SK-N-SH (cell line): Measurements from ENCODE around the gene UBTD1. TPM values are rescaled to one million over a fixed set of nuclear protein-coding genes. Genes with fewer than 3 reads are reported as not detected.
A peak's percentile ranks its signal among the peaks of the same experiment; 100 is the strongest.

Experiments
- CTCF ChIA-PET: fragments of 300-600, 350-600 bp; formaldehyde crosslinking; extraction: SDS; loops from one replicate; lab custom pipeline; 2021; lab: Yijun Ruan, JAX
- POLR2A ChIA-PET: fragments of 350-600 bp; sonication (Branson Sonifier 250); formaldehyde crosslinking; extraction: SDS; loops from one replicate; lab custom pipeline; 2020; ENCODE audit warnings: antibody characterized with exemption, inconsistent platforms; lab: Yijun Ruan, JAX
- DNase-seq: peaks from one replicate; pipeline ENCODE4 v3.0.0; 2012
- H2AFZ ChIP-seq: fragments of 200-600 bp; sonication (generic); 2 replicates; pipeline ENCODE4 v1.8.1; 2016; ENCODE audit warnings: antibody characterized with exemption, mild to moderate bottlenecking, low read depth
- H3F3A ChIP-seq: fragments of 200-600 bp; sonication (generic); replicated peaks from 2 replicates; pipeline ENCODE3; 2016; ENCODE audit warnings: antibody characterized with exemption, mild to moderate bottlenecking; ENCODE audit not compliant: insufficient read depth
- H3K27ac ChIP-seq, 2 experiments: fragments of 200-500 bp in 1 of 2; fragments of 200-600 bp in 1 of 2; sonication (Bioruptor generic) in 1 of 2; sonication (generic), shearing (Covaris generic) in 1 of 2; 2 replicates each; pipeline versions ENCODE4 v1.5.1 to v1.6.1; 2014 to 2016; ENCODE audit warnings: low read depth in 2 of 2, inconsistent platforms in 1 of 2, low read length in 1 of 2, mild to moderate bottlenecking in 1 of 2, mixed read lengths in 1 of 2
- H3K27me3 ChIP-seq: fragments of 200-600 bp; sonication (generic), shearing (Covaris generic); 2 replicates; pipeline ENCODE4 v1.6.1; 2016; ENCODE audit warnings: mixed run types; ENCODE audit not compliant: insufficient read depth
- H3K36me3 ChIP-seq, 2 experiments: fragments of 200-500 bp in 1 of 2; fragments of 200-600 bp in 1 of 2; sonication (Bioruptor generic) in 1 of 2; sonication (generic) in 1 of 2; replicated peaks in 1 of 2; 2 replicates each; pipeline versions ENCODE3 to v1.5.1; 2014 to 2016; ENCODE audit warnings: low read length in 1 of 2, mild to moderate bottlenecking in 1 of 2; ENCODE audit not compliant: insufficient read depth in 2 of 2, control insufficient read depth in 1 of 2
- H3K4me1 ChIP-seq, 2 experiments: fragments of 200-500 bp in 1 of 2; fragments of 200-600 bp in 1 of 2; sonication (Bioruptor generic) in 1 of 2; sonication (generic), shearing (Covaris generic) in 1 of 2; 2 replicates each; pipeline versions ENCODE4 v1.5.1 to v1.6.1; 2014 to 2016; ENCODE audit warnings: low read depth in 1 of 2, low read length in 1 of 2, mixed run types in 1 of 2; ENCODE audit not compliant: insufficient read depth in 2 of 2, control insufficient read depth in 1 of 2
- H3K4me2 ChIP-seq: fragments of 200-600 bp; sonication (generic), shearing (Covaris generic); 2 replicates; pipeline ENCODE4 v1.6.1; 2017; ENCODE audit warnings: mixed run types
- H3K4me3 ChIP-seq, 2 experiments: fragments of 200-500 bp in 1 of 2; fragments of 200-600 bp in 1 of 2; sonication (Bioruptor generic) in 1 of 2; sonication (generic), shearing (Covaris generic) in 1 of 2; 2 replicates each; pipeline versions ENCODE4 v1.5.1 to v1.8.1; 2014 to 2016; ENCODE audit warnings: low read depth in 2 of 2, inconsistent platforms in 1 of 2, low read length in 1 of 2, mild to moderate bottlenecking in 1 of 2, mixed read lengths in 1 of 2, moderate library complexity in 1 of 2
- H3K79me2 ChIP-seq: fragments of 200-600 bp; sonication (generic); 2 replicates; pipeline ENCODE4 v1.8.1; 2017; ENCODE audit warnings: mild to moderate bottlenecking; ENCODE audit not compliant: insufficient read depth
- H3K9ac ChIP-seq: fragments of 200-600 bp; sonication (generic); 2 replicates; pipeline ENCODE4 v1.6.1; 2017; ENCODE audit warnings: mixed run types
- H3K9me2 ChIP-seq: fragments of 200-600 bp; sonication (generic); 2 replicates; pipeline ENCODE4 v1.6.1; 2017; ENCODE audit warnings: mixed run types
- H3K9me3 ChIP-seq: fragments of 200-600 bp; sonication (generic); 2 replicates; pipeline ENCODE4 v1.6.1; 2017; ENCODE audit warnings: mixed run types, mild to moderate bottlenecking, moderate library complexity
- H4K20me1 ChIP-seq: fragments of 200-600 bp; sonication (generic); 2 replicates; pipeline ENCODE4 v1.6.1; 2017; ENCODE audit warnings: mild to moderate bottlenecking, mixed run types; ENCODE audit not compliant: insufficient read depth
- ELF1 ChIP-seq: IDR thresholded peaks from 2 replicates; pipeline ENCODE4 v1.4.0; 2012
- GABPA ChIP-seq: IDR thresholded peaks from 2 replicates; pipeline ENCODE4 v1.4.0; 2012; ENCODE audit warnings: low read depth, mild to moderate bottlenecking
- GATA2 ChIP-seq: sonication (generic); formaldehyde crosslinking; IDR thresholded peaks from 2 replicates; pipeline ENCODE4 v1.5.0; 2020; ENCODE audit warnings: mild to moderate bottlenecking, missing genetic modification reagents
- JUND ChIP-seq: IDR thresholded peaks from 2 replicates; pipeline ENCODE4 v1.4.0; 2012
- MEF2A ChIP-seq: IDR thresholded peaks from 2 replicates; pipeline ENCODE4 v1.4.0; 2012; ENCODE audit warnings: low read depth, borderline replicate concordance
- NFIC ChIP-seq: IDR thresholded peaks from 2 replicates; pipeline ENCODE4 v1.4.0; 2012; ENCODE audit warnings: borderline replicate concordance
- NRF1 ChIP-seq: IDR thresholded peaks from 2 replicates; pipeline ENCODE4 v1.6.1; 2012; ENCODE audit warnings: low read depth, mild to moderate bottlenecking, low read length
- POLR2AphosphoS5 ChIP-seq: IDR thresholded peaks from 2 replicates; pipeline ENCODE4 v1.6.1; 2012; ENCODE audit warnings: low read depth, low read length
- RFX5 ChIP-seq: IDR thresholded peaks from 2 replicates; pipeline ENCODE4 v1.6.1; 2012; ENCODE audit warnings: mild to moderate bottlenecking, improper control_type of control experiment, low read length
- TAF1 ChIP-seq: IDR thresholded peaks from 2 replicates; pipeline ENCODE4 v1.6.1; 2012; ENCODE audit warnings: low read depth, mild to moderate bottlenecking, low read length, moderate library complexity, borderline replicate concordance
- TCF12 ChIP-seq: IDR thresholded peaks from 2 replicates; pipeline ENCODE4 v1.4.0; 2012
- TEAD4 ChIP-seq: IDR thresholded peaks from 2 replicates; pipeline ENCODE4 v1.4.0; 2012; ENCODE audit warnings: mild to moderate bottlenecking, borderline replicate concordance; ENCODE audit not compliant: insufficient read depth
- ZBTB33 ChIP-seq: IDR thresholded peaks from 2 replicates; pipeline ENCODE4 v1.4.0; 2012; ENCODE audit warnings: low read depth, borderline replicate concordance
- WGBS: methylation state at CpG from one replicate; pipeline ENCODE4 v1.1.6; 2017; ENCODE audit warnings: low lambda C conversion rate; 5-methylcytosine and 5-hydroxymethylcytosine counted together
- polyA plus RNA-seq, 3 experiments: library from polyadenylated mRNA; depleted of rRNA; stranded (reverse); fragments of >200 nt; gene quantifications; 2 replicates each; pipeline ENCODE4 v1.2.3, GENCODE V29; 2012
- TF ChIP-seq, protein P1 (sequence below): IDR thresholded peaks from 2 replicates; pipeline ENCODE4; 2012
- TF ChIP-seq, protein P2 (sequence below): fragments of 200-600 bp; sonication (generic); IDR thresholded peaks from 2 replicates; pipeline ENCODE4 v1.6.1; 2017; ENCODE audit warnings: antibody characterized with exemption, mild to moderate bottlenecking, moderate library complexity
- TF ChIP-seq, protein P3 (sequence below): IDR thresholded peaks from 2 replicates; pipeline ENCODE4 v1.4.0; 2012; ENCODE audit warnings: low read depth
- TF ChIP-seq, protein P4 (sequence below): fragments of 150-350 bp; IDR thresholded peaks from 2 replicates; pipeline ENCODE4 v1.6.1; 2016; ENCODE audit warnings: mild to moderate bottlenecking, low read depth, low read length

The UBTD1 gene, protein sequence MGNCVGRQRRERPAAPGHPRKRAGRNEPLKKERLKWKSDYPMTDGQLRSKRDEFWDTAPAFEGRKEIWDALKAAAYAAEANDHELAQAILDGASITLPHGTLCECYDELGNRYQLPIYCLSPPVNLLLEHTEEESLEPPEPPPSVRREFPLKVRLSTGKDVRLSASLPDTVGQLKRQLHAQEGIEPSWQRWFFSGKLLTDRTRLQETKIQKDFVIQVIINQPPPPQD
- 37.9 and 38.8 TPM in 2 replicates for polyA plus RNA-seq (2012; rRNA removed)
- 18.2 and 31.1 TPM in 2 replicates for polyA plus RNA-seq (2012; cell fraction: cytosol; rRNA removed)
- 22.1 and 34.2 TPM in 2 replicates for polyA plus RNA-seq (2012; cell fraction: nucleus; rRNA removed)

- H3F3A ChIP-seq: peaks cover 10% of the 10 kb centered on the region
- H2AFZ ChIP-seq: peak within 1 kb of the TSS; percentile 80
- TF ChIP-seq, protein P1, sequence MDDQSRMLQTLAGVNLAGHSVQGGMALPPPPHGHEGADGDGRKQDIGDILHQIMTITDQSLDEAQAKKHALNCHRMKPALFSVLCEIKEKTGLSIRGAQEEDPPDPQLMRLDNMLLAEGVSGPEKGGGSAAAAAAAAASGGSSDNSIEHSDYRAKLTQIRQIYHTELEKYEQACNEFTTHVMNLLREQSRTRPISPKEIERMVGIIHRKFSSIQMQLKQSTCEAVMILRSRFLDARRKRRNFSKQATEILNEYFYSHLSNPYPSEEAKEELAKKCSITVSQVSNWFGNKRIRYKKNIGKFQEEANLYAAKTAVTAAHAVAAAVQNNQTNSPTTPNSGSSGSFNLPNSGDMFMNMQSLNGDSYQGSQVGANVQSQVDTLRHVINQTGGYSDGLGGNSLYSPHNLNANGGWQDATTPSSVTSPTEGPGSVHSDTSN: peak; percentile 97; the same call in 1 of the 2 replicates
- TF ChIP-seq TAF1 (peak; percentile 15; the same call in 1 of the 2 replicates), GATA2 (CRISPR knock-in tag) (no peak), RFX5 (no peak), POLR2AphosphoS5 (0 out of 2 replicates have a peak, but pooled peaks have one; percentile 17)
- TF ChIP-seq, protein P2, sequence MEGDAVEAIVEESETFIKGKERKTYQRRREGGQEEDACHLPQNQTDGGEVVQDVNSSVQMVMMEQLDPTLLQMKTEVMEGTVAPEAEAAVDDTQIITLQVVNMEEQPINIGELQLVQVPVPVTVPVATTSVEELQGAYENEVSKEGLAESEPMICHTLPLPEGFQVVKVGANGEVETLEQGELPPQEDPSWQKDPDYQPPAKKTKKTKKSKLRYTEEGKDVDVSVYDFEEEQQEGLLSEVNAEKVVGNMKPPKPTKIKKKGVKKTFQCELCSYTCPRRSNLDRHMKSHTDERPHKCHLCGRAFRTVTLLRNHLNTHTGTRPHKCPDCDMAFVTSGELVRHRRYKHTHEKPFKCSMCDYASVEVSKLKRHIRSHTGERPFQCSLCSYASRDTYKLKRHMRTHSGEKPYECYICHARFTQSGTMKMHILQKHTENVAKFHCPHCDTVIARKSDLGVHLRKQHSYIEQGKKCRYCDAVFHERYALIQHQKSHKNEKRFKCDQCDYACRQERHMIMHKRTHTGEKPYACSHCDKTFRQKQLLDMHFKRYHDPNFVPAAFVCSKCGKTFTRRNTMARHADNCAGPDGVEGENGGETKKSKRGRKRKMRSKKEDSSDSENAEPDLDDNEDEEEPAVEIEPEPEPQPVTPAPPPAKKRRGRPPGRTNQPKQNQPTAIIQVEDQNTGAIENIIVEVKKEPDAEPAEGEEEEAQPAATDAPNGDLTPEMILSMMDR: peak; percentile 20; the same call in 1 of the 2 replicates
- CTCF ChIA-PET: interaction anchor here (1.0 to 2.0 kb wide), 6 partner anchors 19 to 183 kb away, joined by 3 to 13 read pairs (median 4); partner anchors contain the start of gene ANKRD2
- H3K4me3 ChIP-seq: peak within 1 kb of the TSS; percentile 93 to 98
- peaks cover 0 to 7% of the 10 kb centered on the region in 2 experiments for H3K36me3 ChIP-seq
- H3K9me2 ChIP-seq: no peaks in the 10 kb centered on the region
- POLR2A ChIA-PET: interaction anchor here (1.2 to 1.4 kb wide), 3 partner anchors 13 to 54 kb away, joined by 3 to 5 read pairs (median 4); no protein-coding TSS in a partner anchor
- H3K4me2 ChIP-seq: peak within 1 kb of the TSS; percentile 96
- DNase-seq: peak; percentile 75
- H3K9me3 ChIP-seq: no peaks in the 10 kb centered on the region
- peak within 1 kb of the TSS; percentile 89 for H3K27ac ChIP-seq
- peaks cover 66% of the 10 kb centered on the region for H4K20me1 ChIP-seq
- WGBS: 0% methylated on average over 18 of the region's 66 CpGs
- no peaks in the 10 kb centered on the region for H3K27me3 ChIP-seq
- H3K9ac ChIP-seq: peak within 1 kb of the TSS; percentile 92
- peaks cover 92% of the 10 kb centered on the region for H3K79me2 ChIP-seq
- peaks cover 14 to 16% of the 10 kb centered on the region in 2 experiments; a peak in 3 of 4 replicates for H3K4me1 ChIP-seq
These were observed at the start of gene UBTD1 for GRCh38 chr10:97498841-97499560. Gene UBTD1, plus strand, starts transcription at chr10:97498924. Its CDS starts 280 bp downstream, at chr10:97499204.

GRCh38 chr10:97450828-97451227, 47.9 kb upstream of the UBTD1 start:
- ChIA-PET CTCF (interaction anchor here (1.1 to 1.8 kb wide), 2 partner anchors 11 to 17 kb away, joined by 3 to 5 read pairs; no protein-coding TSS in a partner anchor), POLR2A (no interaction called here)
- no CpG with 5 or more reads among the region's 2 CpGs for WGBS
- Histone ChIP-seq H3F3A (peaks cover 5% of the 10 kb centered on the region), H3K4me1 (peaks cover 0 to 6% of the 10 kb centered on the region in 2 experiments; a peak in 1 of 4 replicates), H4K20me1 (peaks cover 12% of the 10 kb centered on the region; the same call in 1 of the 2 replicates), H2AFZ (no peak overlapping the region), H3K79me2 (peaks cover 90% of the 10 kb centered on the region), H3K27me3 (no peaks in the 10 kb centered on the region), H3K9ac (no peak overlapping the region), H3K4me3 (no peak overlapping the region), H3K9me2 (no peaks in the 10 kb centered on the region), H3K36me3 (peaks cover 20 to 45% of the 10 kb centered on the region in 2 experiments), H3K4me2 (0 out of 2 replicates have a peak overlapping the region, but pooled peaks have one; percentile 14), H3K27ac (no peak overlapping the region), H3K9me3 (no peaks in the 10 kb centered on the region)
- DNase-seq: no peak
- TF ChIP-seq NRF1: no peak
- TF ChIP-seq, protein P3, sequence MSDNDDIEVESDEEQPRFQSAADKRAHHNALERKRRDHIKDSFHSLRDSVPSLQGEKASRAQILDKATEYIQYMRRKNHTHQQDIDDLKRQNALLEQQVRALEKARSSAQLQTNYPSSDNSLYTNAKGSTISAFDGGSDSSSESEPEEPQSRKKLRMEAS: no peak
- TF ChIP-seq MEF2A: no peak
- no peak for TF ChIP-seq ELF1
- no peak for TF ChIP-seq TAF1
- TF ChIP-seq, protein P4, sequence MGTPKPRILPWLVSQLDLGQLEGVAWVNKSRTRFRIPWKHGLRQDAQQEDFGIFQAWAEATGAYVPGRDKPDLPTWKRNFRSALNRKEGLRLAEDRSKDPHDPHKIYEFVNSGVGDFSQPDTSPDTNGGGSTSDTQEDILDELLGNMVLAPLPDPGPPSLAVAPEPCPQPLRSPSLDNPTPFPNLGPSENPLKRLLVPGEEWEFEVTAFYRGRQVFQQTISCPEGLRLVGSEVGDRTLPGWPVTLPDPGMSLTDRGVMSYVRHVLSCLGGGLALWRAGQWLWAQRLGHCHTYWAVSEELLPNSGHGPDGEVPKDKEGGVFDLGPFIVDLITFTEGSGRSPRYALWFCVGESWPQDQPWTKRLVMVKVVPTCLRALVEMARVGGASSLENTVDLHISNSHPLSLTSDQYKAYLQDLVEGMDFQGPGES: no peak
- no peak for TF ChIP-seq RFX5
- no peak for TF ChIP-seq ZBTB33
- TF ChIP-seq TEAD4: no peak
- no peak for TF ChIP-seq GABPA
- TF ChIP-seq NFIC: no peak
- no peak for TF ChIP-seq JUND
- no peak for TF ChIP-seq TCF12
